H1 (cell line): Measurements from ENCODE around the gene NKG7. TPM values are rescaled to one million over a fixed set of nuclear protein-coding genes. Genes with fewer than 3 reads are reported as not detected.

Experiments used
- ATF2 ChIP-seq: IDR thresholded peaks from 2 replicates; pipeline ENCODE4 v1.6.1; 2012; ENCODE audit warnings: low read length, inconsistent platforms
- BRCA1 ChIP-seq: IDR thresholded peaks from 2 replicates; pipeline ENCODE4 v1.6.1; 2012; ENCODE audit warnings: low read depth, low read length, improper control_type of control experiment
- CREB1 ChIP-seq: IDR thresholded peaks from 2 replicates; pipeline ENCODE4 v1.6.1; 2012; ENCODE audit warnings: inconsistent platforms
- CTCF ChIP-seq, 3 experiments: IDR thresholded peaks; 1 replicate in 2 of 3; 2 replicates in 1 of 3; pipeline versions ENCODE4 v1.5.1 to v1.6.1; 2011; ENCODE audit warnings: low read length in 3 of 3, mild to moderate bottlenecking in 3 of 3, inconsistent platforms in 2 of 3, low read depth in 1 of 3, moderate library complexity in 1 of 3; ENCODE audit not compliant: insufficient read depth in 1 of 3; ENCODE audit errors: control extremely low read depth in 1 of 3
- EP300 ChIP-seq, 2 experiments: IDR thresholded peaks; 1 replicate in 1 of 2; 2 replicates in 1 of 2; pipeline ENCODE4 v1.6.1; 2011 to 2012; ENCODE audit warnings: low read depth in 2 of 2, low read length in 2 of 2, mild to moderate bottlenecking in 2 of 2, borderline replicate concordance in 1 of 2, inconsistent platforms in 1 of 2, moderate library complexity in 1 of 2
- GABPA ChIP-seq: IDR thresholded peaks from 2 replicates; pipeline ENCODE4 v1.6.1; 2011; ENCODE audit warnings: mild to moderate bottlenecking, low read length, moderate library complexity, borderline replicate concordance; ENCODE audit not compliant: insufficient read depth
- HDAC2 ChIP-seq, 2 experiments: fragments of 300-600 bp in 1 of 2; sonication (generic) in 1 of 2; IDR thresholded peaks; 2 replicates each; pipeline ENCODE4 v1.6.1; 2011 to 2012; ENCODE audit warnings: low read depth in 2 of 2, low read length in 2 of 2, mild to moderate bottlenecking in 2 of 2, moderate library complexity in 2 of 2, borderline replicate concordance in 1 of 2, inconsistent platforms in 1 of 2
- HDAC6 ChIP-seq: IDR thresholded peaks from one replicate; pipeline ENCODE4 v1.7.1; 2012; ENCODE audit warnings: low read depth, mild to moderate bottlenecking, inconsistent platforms, low read length, moderate library complexity
- JUN ChIP-seq: IDR thresholded peaks from 2 replicates; pipeline ENCODE4 v1.6.1; 2011; ENCODE audit warnings: low read depth, mild to moderate bottlenecking, improper control_type of control experiment, low read length
- JUND ChIP-seq: IDR thresholded peaks from 2 replicates; pipeline ENCODE4 v1.6.1; 2011; ENCODE audit warnings: mild to moderate bottlenecking, improper control_type of control experiment, low read length
- MAX ChIP-seq: IDR thresholded peaks from 2 replicates; pipeline ENCODE4 v1.6.1; 2012; ENCODE audit warnings: inconsistent platforms
- RAD21 ChIP-seq, 2 experiments: IDR thresholded peaks in 1 of 2; conservative IDR thresholded peaks in 1 of 2; 2 replicates each; pipeline ENCODE4 v1.6.1; 2011; ENCODE audit warnings: low read depth in 2 of 2, low read length in 2 of 2, improper control_type of control experiment in 1 of 2, inconsistent platforms in 1 of 2, mild to moderate bottlenecking in 1 of 2, moderate library complexity in 1 of 2
- SIRT6 ChIP-seq: IDR thresholded peaks from one replicate; pipeline ENCODE4 v1.7.1; 2012; ENCODE audit warnings: low read length, inconsistent platforms
- SP2 ChIP-seq: IDR thresholded peaks from 2 replicates; pipeline ENCODE4 v1.6.1; 2012; ENCODE audit warnings: mild to moderate bottlenecking, low read length, inconsistent platforms
- SRF ChIP-seq: IDR thresholded peaks from 2 replicates; pipeline ENCODE4 v1.6.1; 2011; ENCODE audit warnings: mild to moderate bottlenecking, low read depth, low read length, moderate library complexity
- SUZ12 ChIP-seq: fragments of 200-600 bp; sonication (generic); IDR thresholded peaks from 2 replicates; pipeline ENCODE4 v1.6.1; 2012; ENCODE audit warnings: mild to moderate bottlenecking, inconsistent platforms, low read length, moderate library complexity, mixed read lengths
- TEAD4 ChIP-seq: IDR thresholded peaks from 2 replicates; pipeline ENCODE4 v1.6.1; 2012; ENCODE audit warnings: low read depth, low read length, inconsistent platforms, mixed read lengths
- ZNF274 ChIP-seq: IDR thresholded peaks from 2 replicates; pipeline ENCODE4 v1.7.0; 2012; ENCODE audit warnings: low read length, borderline replicate concordance; ENCODE audit errors: extremely low read depth
- polyA plus RNA-seq, 7 experiments: library from polyadenylated mRNA; depleted of rRNA in 3 of 7; stranded (reverse) in 5 of 7; unstranded in 2 of 7; fragments of >200 nt in 5 of 7; fragments of 200-250 nt in 2 of 7; gene quantifications; 1 replicate in 5 of 7; 2 replicates in 1 of 7; 4 replicates in 1 of 7; pipeline versions ENCODE4 v1.2.1 to v1.2.3, GENCODE V29; 2011 to 2013; ENCODE audit warnings: missing spikeins in 2 of 7, mixed read lengths in 2 of 7
- total RNA-seq: library from RNA; stranded (reverse); fragmentation: NEBNext Ultra II Directional; extraction: Animal tissue kit (Norgen Biotek cat#: 25700); gene quantifications from 2 replicates; pipeline ENCODE4 v1.2.1, GENCODE V29; 2021

NKG7 gene
- total and polyA plus RNA-seq, 2 of the 8 experiments (the other 6 are each of a cell fraction or from before 2014, with no cell fraction given) = not detected

- peak; percentile 25 to 47 (median 44) for TF ChIP-seq CTCF (IDR thresholded peaks at IDR 0.05; ENCODE audit: control extremely low read depth in 1 of 3, insufficient read depth in 1 of 3, low read depth in 1 of 3, low read length in 3 of 3)
- no peak for TF ChIP-seq SP2
- TF ChIP-seq JUND = no peak
- TF ChIP-seq RAD21 (IDR thresholded peaks at IDR 0.05 in 1 of 2, conservative IDR thresholded peaks at IDR 0.05 in 1 of 2; ENCODE audit: low read depth in 2 of 2, low read length in 2 of 2) = peak in 1 of 2 experiments; percentile 45; a peak in 2 of 4 replicates
- TF ChIP-seq HDAC2 (IDR thresholded peaks at IDR 0.05; ENCODE audit: borderline replicate concordance in 1 of 2, low read depth in 2 of 2, low read length in 2 of 2) = no peak
- no peak for TF ChIP-seq SRF
- TF ChIP-seq SUZ12 = no peak
- no peak for TF ChIP-seq BRCA1
- TF ChIP-seq GABPA = no peak
- TF ChIP-seq TEAD4 = no peak
- TF ChIP-seq MAX = peak; percentile 93
- no peak for TF ChIP-seq EP300 (IDR thresholded peaks at IDR 0.05; ENCODE audit: borderline replicate concordance in 1 of 2, low read depth in 2 of 2, low read length in 2 of 2)
- TF ChIP-seq JUN = no peak
- no peak for TF ChIP-seq SIRT6
- peak; percentile 36; the same call in 1 of the 2 replicates for TF ChIP-seq CREB1
- no peak for TF ChIP-seq ATF2
- TF ChIP-seq ZNF274 = no peak
- no peak for TF ChIP-seq HDAC6
Observed at GRCh38 chr19:51339687-51340656, 32.5 kb downstream of the NKG7 start (continued).
